GOT3 (cell line): Measurements from ENCODE around the gene SLC4A11.
"Not testable (repeated sequence)": the region's sequence is repeated elsewhere in the genome, so short reads cannot be mapped to it uniquely, and the experiment has no call there.

ENCODE experiments used
- DNase-seq: peaks from one replicate; lab custom pipeline; 2025; ENCODE audit warnings: mixed read lengths; lab: John Stamatoyannopoulos, UW

The SLC4A11 gene

GRCh38 chr20:3203315-3204123, 35.5 kb downstream of the SLC4A11 start:
- no peak for DNase-seq

- no peak for DNase-seq
Observed at GRCh38 chr20:3202965-3203314, 36.0 kb downstream of the SLC4A11 start.

- DNase-seq = no peak
Observed at GRCh38 chr20:3199976-3200755, 38.8 kb downstream of the SLC4A11 start.

GRCh38 chr20:3199206-3199605, 39.8 kb downstream of the SLC4A11 start:
- DNase-seq = no peak

GRCh38 chr20:3195590-3196237, 43.3 kb downstream of the SLC4A11 start:
- DNase-seq = no peak

- DNase-seq = no peak
Observed at GRCh38 chr20:3194617-3195280, 44.2 kb downstream of the SLC4A11 start.

GRCh38 chr20:3193806-3194616, 45.0 kb downstream of the SLC4A11 start:
- no peak for DNase-seq

GRCh38 chr20:3192226-3193015, 46.6 kb downstream of the SLC4A11 start:
- DNase-seq = no peak

GRCh38 chr20:3190681-3191111, 48.3 kb downstream of the SLC4A11 start:
- no peak for DNase-seq

- DNase-seq = no peak
Observed at GRCh38 chr20:3189561-3190131, 49.3 kb downstream of the SLC4A11 start.

- DNase-seq = no peak
Observed at GRCh38 chr20:3188823-3189413, 50.1 kb downstream of the SLC4A11 start.

GRCh38 chr20:3187861-3188260, 51.1 kb downstream of the SLC4A11 start:
- not testable (repeated sequence) for DNase-seq

- DNase-seq = no peak
Observed at GRCh38 chr20:3183896-3184612, 54.9 kb downstream of the SLC4A11 start.

- not testable (repeated sequence) for DNase-seq
Observed at GRCh38 chr20:3182429-3182828, 56.6 kb downstream of the SLC4A11 start.

- no peak for DNase-seq
Observed at GRCh38 chr20:3181270-3181669, 57.7 kb downstream of the SLC4A11 start.

- no peak for DNase-seq
Observed at GRCh38 chr20:3180319-3180718, 58.7 kb downstream of the SLC4A11 start.

GRCh38 chr20:3177746-3178485, 61.1 kb downstream of the SLC4A11 start:
- no peak for DNase-seq
